Activated CD4-positive, alpha-beta T cell treated with anti-CD3 and anti-CD28 coated beads, Interleukin-2, amount 50 U/mL, for 24 hours (primary cell): Measurements from ENCODE around the gene MMP24.

Source experiments
- DNase-seq, 2 donors: peaks; one replicate each; pipeline ENCODE4 v3.0.0-alpha.2; 2020; ENCODE audit warnings: low read depth in 1 of 2, low spot score in 1 of 2

Gene MMP24

GRCh38 chr20:35291654-35292503 lies 65.4 kb downstream of the MMP24 start, which contains the start of gene FAM83C:
Gene FAM83C, minus strand, starts transcription at chr20:35292425. Its CDS starts 121 bp downstream, at chr20:35292304.
- DNase-seq, result no peak

DNA sequence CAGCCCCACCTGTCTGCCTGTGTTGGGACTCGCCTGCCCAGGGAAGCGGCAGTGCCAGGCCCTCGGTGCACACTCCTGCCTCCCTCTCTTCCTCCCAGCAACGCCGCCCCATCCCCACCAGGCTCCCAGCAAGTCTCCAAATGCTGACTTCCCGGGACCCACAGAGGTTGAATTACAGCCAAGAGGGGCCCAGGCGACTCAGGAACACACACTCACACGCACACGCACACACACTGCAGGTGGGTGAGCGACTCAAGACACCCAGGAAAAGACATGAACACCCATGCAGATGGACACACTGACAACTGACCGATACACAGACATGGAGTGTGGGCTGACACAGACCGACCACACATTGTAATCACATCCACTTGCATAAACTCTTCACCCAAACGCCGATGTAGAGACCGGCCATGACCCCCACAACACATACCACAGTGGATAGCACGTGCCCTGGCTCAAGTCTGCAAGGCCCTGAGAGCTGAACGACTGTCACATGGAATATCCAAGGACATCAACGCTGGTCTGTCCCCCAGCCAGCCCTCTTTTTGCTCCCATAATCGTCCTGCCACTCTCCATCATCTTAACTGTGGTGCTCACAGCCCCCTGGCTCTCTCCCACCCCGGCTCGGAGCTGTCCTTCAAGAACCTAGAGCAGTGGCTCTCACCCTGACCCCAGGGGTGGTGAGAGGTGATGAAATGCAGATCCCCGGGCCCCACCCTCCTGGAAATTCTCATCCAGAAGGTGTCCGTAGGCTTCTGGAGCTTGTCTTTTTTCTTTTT lies 66.2 kb downstream of the MMP24 start:
- DNase-seq, result no peak

GRCh38 chr20:35293303-35294292 lies 67.1 kb downstream of the MMP24 start:
- no peak for DNase-seq

GRCh38 chr20:35294293-35294685 lies 67.8 kb downstream of the MMP24 start:
- no peak for DNase-seq

- no peak for DNase-seq
Measured at GRCh38 chr20:35295058-35295457, 68.6 kb downstream of the MMP24 start.

DNA sequence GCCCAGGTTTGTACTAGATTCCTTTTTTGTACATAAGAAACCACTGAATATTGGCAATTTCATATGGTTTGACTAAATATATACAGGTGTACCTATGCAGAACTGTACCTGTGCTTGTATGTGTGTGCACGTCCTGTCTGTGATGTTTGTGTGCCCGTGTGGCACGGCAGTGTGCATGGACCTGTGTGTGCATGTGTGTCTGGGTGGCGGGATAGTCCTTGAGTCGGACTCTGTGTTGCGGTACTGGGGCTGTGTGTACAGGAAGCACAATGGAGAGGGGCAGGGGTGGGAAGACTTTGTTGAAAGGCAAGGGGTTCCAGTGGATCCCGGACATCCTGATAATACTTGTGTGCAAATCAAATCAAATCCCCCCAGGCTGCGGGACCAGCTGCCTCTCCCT lies 69.2 kb downstream of the MMP24 start:
- DNase-seq, result no peak

DNA sequence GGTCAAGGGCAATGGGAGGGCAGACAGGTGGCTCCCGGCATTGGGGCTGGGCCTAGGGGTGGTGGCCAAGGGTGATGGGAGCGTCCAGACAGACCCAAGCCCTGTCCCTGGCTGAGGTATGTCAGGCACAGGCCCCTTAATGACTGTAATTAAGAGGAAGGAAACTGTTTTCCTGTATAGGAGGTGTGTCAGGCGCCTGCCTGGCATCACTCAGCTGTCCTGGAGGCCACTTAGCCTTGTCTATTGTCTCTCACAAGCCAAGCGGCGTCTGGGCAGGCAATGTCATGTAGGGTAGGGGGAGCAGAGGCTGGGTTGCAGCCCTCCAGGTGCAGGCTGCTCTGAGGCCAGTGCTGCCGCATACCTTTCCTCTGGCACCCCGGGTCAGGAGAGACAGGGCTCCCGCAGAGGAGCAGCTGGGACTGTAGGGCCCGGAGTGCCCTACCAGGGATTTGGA lies 69.6 kb downstream of the MMP24 start:
- DNase-seq, result no peak

DNA sequence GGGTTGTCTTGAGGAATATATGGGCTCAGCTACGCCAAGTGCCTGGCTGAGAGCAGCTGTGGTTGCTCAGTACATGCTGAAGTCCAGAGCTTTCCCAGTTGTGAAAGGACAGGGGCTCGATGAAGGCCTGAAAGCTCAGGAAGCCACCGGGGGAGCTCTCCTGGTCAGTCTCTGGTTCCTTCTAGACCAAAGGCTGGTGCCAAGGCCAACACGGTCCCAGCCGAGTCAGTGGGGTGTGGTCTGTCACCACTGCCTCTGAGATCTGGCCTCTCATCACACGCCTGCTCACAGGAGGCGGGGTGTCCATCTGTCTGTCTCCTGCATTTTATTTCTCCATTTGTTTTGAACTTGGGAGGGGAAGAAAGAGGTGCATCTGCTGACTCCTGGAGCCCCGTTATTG lies 70.7 kb downstream of the MMP24 start:
- DNase-seq, result no peak

DNA sequence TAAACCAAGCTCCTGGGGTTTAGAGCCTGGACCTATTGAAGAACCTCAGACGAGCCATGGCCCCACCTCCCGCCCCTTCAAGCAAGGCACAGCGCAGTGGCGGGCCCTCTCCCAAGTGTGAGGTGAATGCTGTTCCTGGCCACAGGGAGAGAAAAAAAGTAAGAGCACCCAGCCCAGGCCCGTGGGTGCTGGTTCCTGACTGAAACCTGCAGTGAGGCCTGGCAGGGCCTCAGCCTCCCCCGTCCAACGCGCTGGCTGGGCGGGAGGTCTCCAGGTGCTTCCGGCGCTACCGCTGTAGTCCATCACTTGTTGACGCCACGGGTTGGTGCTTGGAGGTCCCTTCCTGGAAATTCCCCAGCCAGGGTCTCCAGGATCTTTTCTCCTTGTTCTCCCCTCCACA lies 71.2 kb downstream of the MMP24 start:
- DNase-seq, result no peak

- DNase-seq, result no peak
Measured at GRCh38 chr20:35298264-35298663, 71.8 kb downstream of the MMP24 start.

DNA sequence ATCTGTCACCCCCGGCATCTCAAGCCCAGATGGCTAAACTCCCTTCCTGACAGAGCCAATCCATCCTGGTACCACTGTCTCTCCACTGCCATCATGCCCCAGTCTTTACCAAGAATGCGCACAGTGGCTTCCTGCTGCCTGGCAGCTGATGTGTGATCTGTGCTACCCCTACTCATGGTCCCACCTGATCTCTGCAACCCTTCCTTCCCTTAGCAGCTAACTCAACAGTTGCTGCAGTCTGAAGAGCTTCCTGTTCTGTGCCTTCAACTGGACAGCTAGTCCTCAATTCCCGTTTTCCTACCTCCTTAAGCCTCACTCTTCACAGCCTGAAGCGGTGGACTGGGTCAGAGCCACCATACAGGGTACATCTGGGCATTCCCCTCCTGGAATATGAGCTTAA lies 73.3 kb downstream of the MMP24 start:
- DNase-seq, result no peak

GRCh38 chr20:35300469-35301262 lies 74.2 kb downstream of the MMP24 start:
- DNase-seq, result no peak

DNA sequence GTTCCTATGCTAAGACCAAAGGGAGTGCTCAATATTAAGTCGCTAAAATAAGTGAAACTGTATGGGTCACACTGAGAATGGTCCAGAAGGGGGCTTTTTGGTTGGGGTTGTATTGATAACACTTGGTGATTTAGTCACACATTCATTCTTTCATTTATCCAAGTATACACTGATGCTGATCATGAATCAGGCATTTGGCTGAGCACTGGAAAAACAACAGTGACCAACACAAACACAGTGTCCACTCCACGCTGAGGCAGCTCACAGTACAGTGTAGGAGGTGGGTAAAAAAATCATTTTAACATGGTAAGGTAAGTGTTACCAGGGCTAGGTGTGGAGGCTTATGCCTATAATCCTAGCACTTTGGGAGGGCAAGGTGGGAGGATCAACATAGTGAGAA lies 74.9 kb downstream of the MMP24 start:
- DNase-seq, result no peak

DNA sequence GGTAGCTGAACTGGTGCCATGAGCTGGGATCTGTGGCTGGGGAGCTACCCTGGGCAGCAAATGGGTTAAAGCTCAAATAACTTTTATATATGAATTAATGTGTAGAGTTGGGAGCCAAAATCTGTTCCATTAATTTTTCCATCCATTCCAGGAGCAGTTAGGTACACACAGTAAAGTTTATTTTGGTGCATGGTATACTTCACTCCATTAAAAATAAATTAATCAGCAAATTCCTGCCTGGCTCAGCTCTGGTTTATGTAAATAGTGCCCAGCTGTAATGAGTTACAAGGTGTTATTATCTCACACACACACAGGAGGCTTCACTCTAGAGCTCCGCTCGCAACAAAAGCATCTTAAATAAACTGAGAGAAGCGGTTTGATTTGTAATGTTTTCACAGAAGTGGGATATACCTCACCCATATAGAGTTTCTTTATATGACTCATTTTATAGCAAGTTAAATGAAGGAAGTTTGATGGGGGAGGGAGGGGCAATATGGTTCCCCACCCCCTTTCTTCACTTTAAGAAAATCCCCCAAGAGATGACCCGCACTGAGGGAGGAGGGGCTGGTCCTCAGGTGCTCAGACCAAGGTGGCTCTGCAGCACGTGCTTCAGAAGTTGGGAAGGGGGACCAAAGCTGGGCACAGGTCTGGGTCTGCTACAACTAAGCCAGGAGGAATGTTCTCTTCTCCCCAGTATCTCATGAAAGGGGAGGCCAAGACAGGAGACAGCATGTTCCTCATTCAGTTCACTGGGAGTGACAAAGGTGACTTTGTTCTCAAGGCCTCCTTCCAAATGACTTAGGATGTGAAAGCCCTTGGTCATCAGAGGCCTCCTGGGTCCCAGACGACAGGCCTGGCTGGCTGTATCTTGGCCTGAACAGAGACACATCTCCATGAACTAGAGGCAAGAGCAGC lies 76.2 kb downstream of the MMP24 start:
- DNase-seq, result no peak

DNA sequence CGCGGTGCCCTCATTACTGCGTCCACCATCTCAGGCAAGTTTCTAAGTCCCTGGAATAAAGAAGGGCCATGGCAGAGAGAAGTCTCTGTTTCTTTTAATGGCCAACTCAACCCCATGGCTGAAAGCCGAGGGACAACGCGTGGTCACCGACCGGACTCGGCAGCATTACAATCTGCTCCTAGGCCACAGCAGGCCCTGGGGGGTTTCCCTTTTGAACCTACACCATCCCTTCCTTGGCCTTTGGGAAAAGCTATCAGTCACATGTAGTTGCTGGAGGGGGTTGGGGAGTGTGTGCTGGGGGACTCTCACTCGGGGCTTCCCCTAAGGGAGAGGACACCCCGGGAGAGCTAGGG lies 76.9 kb downstream of the MMP24 start:
- DNase-seq, result no peak

- DNase-seq, result peak; percentile 70 to 85
Measured at GRCh38 chr20:35303735-35304491, 77.4 kb downstream of the MMP24 start.

DNA sequence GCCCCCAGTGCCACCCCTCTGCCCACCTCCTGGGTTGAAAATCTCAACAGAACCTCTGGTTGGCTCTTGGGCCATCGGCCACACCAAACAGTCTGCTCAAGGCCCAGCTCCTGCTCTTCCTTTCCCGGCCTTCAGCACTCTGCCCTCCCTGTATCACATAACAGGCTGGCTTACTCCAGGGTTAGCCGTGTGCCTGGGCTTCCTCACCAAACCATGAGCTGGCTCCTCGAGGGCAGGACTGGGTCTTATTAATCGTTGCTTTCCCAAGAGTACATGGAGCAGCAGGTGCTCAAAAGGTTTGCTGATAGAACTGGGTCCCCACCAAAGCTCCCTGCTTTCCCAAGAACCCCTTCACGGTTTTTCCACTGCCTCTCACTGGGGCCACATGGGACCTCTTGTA lies 78.5 kb downstream of the MMP24 start:
- DNase-seq, result no peak
